K562 (cell line): ENCODE measurements around the gene SFXN3.

Experiments
- ADNP ChIP-seq: fragments of 200-800 bp; sonication (Bioruptor generic); IDR thresholded peaks from 2 replicates; pipeline ENCODE4 v1.6.1; 2016; ENCODE audit warnings: missing genetic modification characterization, missing compliant biosample characterization
- BRCA1 ChIP-seq, 2 experiments: fragments of 450-650 bp in 1 of 2; sonication (generic) in 1 of 2; formaldehyde crosslinking in 1 of 2; IDR thresholded peaks; 2 replicates each; pipeline versions ENCODE4 v1.5.0 to v1.6.1; 2017 to 2020; ENCODE audit warnings: mild to moderate bottlenecking in 1 of 2, missing genetic modification reagents in 1 of 2
- CAMTA2 ChIP-seq: fragments of 250-450 bp; sonication (Bioruptor Pico); conservative IDR thresholded peaks from 2 replicates; pipeline ENCODE4 v1.5.1; 2022
- CTCF ChIP-seq, 3 experiments: IDR thresholded peaks in 2 of 3; conservative IDR thresholded peaks in 1 of 3; 2 replicates each; pipeline ENCODE4 v1.5.1; 2011 to 2012; ENCODE audit warnings: low read length in 3 of 3, mild to moderate bottlenecking in 3 of 3, control low read depth in 2 of 3, improper control_type of control experiment in 1 of 3, inconsistent platforms in 1 of 3, low read depth in 1 of 3, mixed read lengths in 1 of 3, moderate library complexity in 1 of 3; ENCODE audit not compliant: insufficient read depth in 2 of 3
- HSF4 ChIP-seq: fragments of 250-450 bp; sonication (Bioruptor Pico); IDR thresholded peaks from 2 replicates; pipeline ENCODE4 v2.1.2; 2022; ENCODE audit warnings: mild to moderate bottlenecking, moderate library complexity, borderline replicate concordance
- JUND ChIP-seq, 2 experiments: IDR thresholded peaks; 2 replicates in 1 of 2; 3 replicates in 1 of 2; pipeline ENCODE4 v1.6.1; 2011; ENCODE audit warnings: borderline replicate concordance in 2 of 2, low read depth in 2 of 2, low read length in 2 of 2, improper control_type of control experiment in 1 of 2, missing biosample characterization in 1 of 2, missing genetic modification characterization in 1 of 2, missing genetic modification reagents in 1 of 2
- PKNOX1 ChIP-seq: fragments of 450-650 bp; IDR thresholded peaks from 2 replicates; pipeline ENCODE4 v1.6.1; 2016
- POLR2AphosphoS5 ChIP-seq: IDR thresholded peaks from 2 replicates; pipeline ENCODE4 v1.6.1; 2011; ENCODE audit warnings: mild to moderate bottlenecking, low read depth, low read length, moderate library complexity; ENCODE audit not compliant: control insufficient read depth, insufficient read depth
- RUNX1 ChIP-seq: sonication (generic); IDR thresholded peaks from 2 replicates; pipeline ENCODE4 v1.6.1; 2016; ENCODE audit warnings: antibody characterized with exemption, low read depth
- SIN3B ChIP-seq: fragments of 450-650 bp; IDR thresholded peaks from 2 replicates; pipeline ENCODE4 v1.6.1; 2017; ENCODE audit warnings: low read depth, mild to moderate bottlenecking, moderate library complexity
- ZNF184 ChIP-seq: sonication (generic); formaldehyde crosslinking; IDR thresholded peaks from 2 replicates; pipeline ENCODE4 v1.5.0; 2020; ENCODE audit warnings: missing genetic modification reagents
- ZNF408 ChIP-seq: fragments of 250-450 bp; sonication (Bioruptor Pico); IDR thresholded peaks from 2 replicates; pipeline ENCODE4 v1.4.0; 2020; ENCODE audit warnings: low read depth, mild to moderate bottlenecking, moderate library complexity
- ZNF589 ChIP-seq: fragments of 200-800 bp; sonication (Bioruptor generic); IDR thresholded peaks from 2 replicates; pipeline ENCODE4 v1.6.1; 2016; ENCODE audit warnings: low read depth, missing genetic modification characterization, missing compliant biosample characterization
- ZNF592 ChIP-seq: fragments of 450-650 bp; IDR thresholded peaks from 2 replicates; pipeline ENCODE4 v1.6.1; 2017; ENCODE audit warnings: antibody characterized with exemption, mild to moderate bottlenecking

GRCh38 chr10:100983868-100984671 is 47.0 kb upstream of the SFXN3 start:
- no peak for TF ChIP-seq POLR2AphosphoS5
- no peak for TF ChIP-seq ZNF408 (CRISPR knock-in tag)
- no peak for TF ChIP-seq RUNX1
- TF ChIP-seq HSF4 (CRISPR knock-in tag): no peak
- TF ChIP-seq ZNF184 (CRISPR knock-in tag): no peak
- TF ChIP-seq ZNF592: no peak
- no peak for TF ChIP-seq PKNOX1
- no peak for TF ChIP-seq SIN3B
- no peak for TF ChIP-seq CAMTA2
- TF ChIP-seq ZNF589 (CRISPR knock-in tag): no peak
- TF ChIP-seq ADNP (tag): no peak
- TF ChIP-seq JUND (IDR thresholded peaks at IDR 0.05; ENCODE audit: borderline replicate concordance, low read depth, low read length): no peak
- no peak for TF ChIP-seq JUND (tag; IDR thresholded peaks at IDR 0.05; ENCODE audit: borderline replicate concordance, low read depth, low read length)
- TF ChIP-seq BRCA1 (IDR thresholded peaks at IDR 0.05): no peak
- no peak for TF ChIP-seq BRCA1 (CRISPR knock-in tag; IDR thresholded peaks at IDR 0.05)
- no peak for TF ChIP-seq CTCF (IDR thresholded peaks at IDR 0.05 in 2 of 3, conservative IDR thresholded peaks at IDR 0.05 in 1 of 3; ENCODE audit: insufficient read depth in 2 of 3, low read depth in 1 of 3, low read length in 3 of 3)
